HepG2 (cell line): ENCODE measurements around the gene RESP18. TPM values are rescaled to one million over a fixed set of nuclear protein-coding genes. Genes with fewer than 3 reads are reported as not detected.

Experiments
- CAMTA2 ChIP-seq: sonication (generic); formaldehyde crosslinking; IDR thresholded peaks from 2 replicates; pipeline ENCODE4 v1.4.0; 2020; ENCODE audit warnings: mild to moderate bottlenecking, missing genetic modification reagents, borderline replicate concordance
- GABPA ChIP-seq, 2 experiments: IDR thresholded peaks; 2 replicates each; pipeline ENCODE4 v1.6.1; 2011 to 2016; ENCODE audit warnings: low read depth in 2 of 2, low read length in 1 of 2, missing biosample characterization in 1 of 2, missing genetic modification characterization in 1 of 2
- MED13 ChIP-seq: sonication (generic); formaldehyde crosslinking; IDR thresholded peaks from 2 replicates; pipeline ENCODE4 v1.5.0; 2020; ENCODE audit warnings: missing genetic modification reagents
- MLXIP ChIP-seq: sonication (generic); formaldehyde crosslinking; IDR thresholded peaks from 2 replicates; pipeline ENCODE4 v1.9.0; 2021; ENCODE audit warnings: missing genetic modification reagents, borderline replicate concordance
- MYPOP ChIP-seq: sonication (generic); formaldehyde crosslinking; IDR thresholded peaks from 2 replicates; pipeline ENCODE4 v1.8.1; 2023; ENCODE audit warnings: mild to moderate bottlenecking, moderate library complexity, missing genetic modification reagents
- PTBP1 ChIP-seq: fragments of 200-400 bp; formaldehyde crosslinking; IDR thresholded peaks from 2 replicates; pipeline ENCODE4 v1.6.1; 2018; ENCODE audit warnings: low read length, low read depth; ENCODE audit not compliant: poor library complexity, severe bottlenecking
- SSRP1 ChIP-seq: IDR thresholded peaks from 2 replicates; pipeline ENCODE4 v1.6.1; 2016; ENCODE audit warnings: control low read depth
- ZFP36L1 ChIP-seq: sonication (generic); formaldehyde crosslinking; IDR thresholded peaks from 2 replicates; pipeline ENCODE4 v1.8.0; 2022; ENCODE audit warnings: mild to moderate bottlenecking, missing genetic modification reagents, moderate library complexity
- ZNF251 ChIP-seq: sonication (generic); formaldehyde crosslinking; IDR thresholded peaks from 2 replicates; pipeline ENCODE4 v1.9.0; 2021; ENCODE audit warnings: mild to moderate bottlenecking, missing genetic modification reagents
- ZNF318 ChIP-seq: sonication (generic); formaldehyde crosslinking; IDR thresholded peaks from 2 replicates; pipeline ENCODE4 v1.4.0; 2020; ENCODE audit warnings: mild to moderate bottlenecking, missing genetic modification reagents
- ZNF616 ChIP-seq: sonication (generic); formaldehyde crosslinking; IDR thresholded peaks from 2 replicates; pipeline ENCODE4 v1.5.0; 2020; ENCODE audit warnings: low read depth, mild to moderate bottlenecking, missing genetic modification reagents
- ZUFSP ChIP-seq: sonication (generic); formaldehyde crosslinking; IDR thresholded peaks from 2 replicates; pipeline ENCODE4 v1.9.0; 2021; ENCODE audit warnings: missing genetic modification reagents, mild to moderate bottlenecking, borderline replicate concordance
- polyA plus RNA-seq, 8 experiments: library from polyadenylated mRNA; depleted of rRNA in 3 of 8; stranded (reverse) in 7 of 8; unstranded in 1 of 8; fragments of >200 nt; fragmentation: Illumina TruSeq in 4 of 8; extraction: Trizol in 4 of 8; gene quantifications; 2 replicates each; pipeline versions ENCODE4 v1.2.1 to v1.2.3, GENCODE V29; 2011 to 2016; ENCODE audit warnings: low read depth in 4 of 8, missing spikeins in 1 of 8, mixed read lengths in 1 of 8; ENCODE audit not compliant: insufficient read depth in 1 of 8
- total RNA-seq, 5 experiments: library from RNA; depleted of rRNA; stranded (reverse); fragments of >200 nt; fragmentation: Illumina TruSeq; extraction: Trizol; gene quantifications; 2 replicates each; pipeline ENCODE4 v1.2.3, GENCODE V29; 2016; ENCODE audit warnings: low read depth in 1 of 5

The RESP18 gene
- total and polyA plus RNA-seq, 2 of the 13 experiments (the other 11 are each of a cell fraction or from before 2014, with no cell fraction given), result not detected

- TF ChIP-seq ZNF251 (CRISPR knock-in tag), result 0 out of 2 replicates have a peak, but pooled peaks have one; percentile 62
- TF ChIP-seq MLXIP (CRISPR knock-in tag), result no peak; the same call in 1 of the 2 replicates
- no peak; the same call in 1 of the 2 replicates for TF ChIP-seq CAMTA2 (CRISPR knock-in tag)
- peak; percentile 61; the same call in 1 of the 2 replicates for TF ChIP-seq MYPOP (CRISPR knock-in tag)
- TF ChIP-seq ZUFSP (CRISPR knock-in tag), result no peak
- TF ChIP-seq GABPA (IDR thresholded peaks at IDR 0.05; ENCODE audit: low read depth, low read length), result no peak
- no peak for TF ChIP-seq GABPA (CRISPR knock-in tag; IDR thresholded peaks at IDR 0.05; ENCODE audit: low read depth)
- TF ChIP-seq PTBP1, result no peak
- peak; percentile 85 for TF ChIP-seq ZNF616 (CRISPR knock-in tag)
- TF ChIP-seq SSRP1, result no peak
- no peak for TF ChIP-seq ZNF318 (CRISPR knock-in tag)
- TF ChIP-seq MED13 (CRISPR knock-in tag), result peak; percentile 86; the same call in 1 of the 2 replicates
- TF ChIP-seq ZFP36L1 (CRISPR knock-in tag), result peak; percentile 88; the same call in 1 of the 2 replicates
These were observed 857 bp downstream of the RESP18 start (continued) for GRCh38 chr2:219331560-219332213.
